Ovary (tissue), 3 donors: ENCODE measurements around the gene PRKCD.

ENCODE experiments used
- EP300 ChIP-seq: sonication (generic); formaldehyde crosslinking; IDR thresholded peaks from one replicate; pipeline ENCODE4 v1.6.1; 2017; ENCODE audit warnings: antibody characterized with exemption
- POLR2A ChIP-seq: fragments of 450-650 bp; IDR thresholded peaks from one replicate; pipeline ENCODE4 v1.6.1; 2017; ENCODE audit warnings: antibody characterized with exemption, mild to moderate bottlenecking, moderate library complexity
- TF ChIP-seq, protein P1 (sequence below), 3 donors: fragments of 450-650 bp in 2 of 3; fragments of 200-600 bp in 1 of 3; IDR thresholded peaks; one replicate each; pipeline versions ENCODE4 v1.5.1 to v1.8.0; 2016 to 2022; ENCODE audit warnings: antibody characterized with exemption in 3 of 3, mild to moderate bottlenecking in 1 of 3
- donor health status: DM: no; HTN: no; CAD: no.

DNA sequence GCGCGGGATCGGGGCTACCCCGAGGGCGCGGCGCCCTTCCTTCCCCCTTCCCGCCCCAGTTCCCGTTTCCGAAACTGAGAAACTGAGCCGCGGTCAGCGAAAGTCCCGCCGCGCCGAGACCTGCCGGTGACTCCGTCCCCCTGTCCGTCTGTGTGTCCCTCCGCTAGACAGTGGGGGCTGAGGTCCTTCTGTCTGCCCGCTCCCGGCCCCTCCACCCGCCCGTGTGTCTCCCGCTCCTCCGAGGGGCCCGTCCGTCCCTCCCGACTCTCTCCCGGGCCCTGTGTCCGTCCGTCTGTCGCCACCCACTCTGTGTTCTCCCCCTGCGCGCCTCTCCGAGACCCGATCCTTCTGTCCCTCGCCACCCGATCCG, 426 bp downstream of the PRKCD start:
- TF ChIP-seq, protein P1, sequence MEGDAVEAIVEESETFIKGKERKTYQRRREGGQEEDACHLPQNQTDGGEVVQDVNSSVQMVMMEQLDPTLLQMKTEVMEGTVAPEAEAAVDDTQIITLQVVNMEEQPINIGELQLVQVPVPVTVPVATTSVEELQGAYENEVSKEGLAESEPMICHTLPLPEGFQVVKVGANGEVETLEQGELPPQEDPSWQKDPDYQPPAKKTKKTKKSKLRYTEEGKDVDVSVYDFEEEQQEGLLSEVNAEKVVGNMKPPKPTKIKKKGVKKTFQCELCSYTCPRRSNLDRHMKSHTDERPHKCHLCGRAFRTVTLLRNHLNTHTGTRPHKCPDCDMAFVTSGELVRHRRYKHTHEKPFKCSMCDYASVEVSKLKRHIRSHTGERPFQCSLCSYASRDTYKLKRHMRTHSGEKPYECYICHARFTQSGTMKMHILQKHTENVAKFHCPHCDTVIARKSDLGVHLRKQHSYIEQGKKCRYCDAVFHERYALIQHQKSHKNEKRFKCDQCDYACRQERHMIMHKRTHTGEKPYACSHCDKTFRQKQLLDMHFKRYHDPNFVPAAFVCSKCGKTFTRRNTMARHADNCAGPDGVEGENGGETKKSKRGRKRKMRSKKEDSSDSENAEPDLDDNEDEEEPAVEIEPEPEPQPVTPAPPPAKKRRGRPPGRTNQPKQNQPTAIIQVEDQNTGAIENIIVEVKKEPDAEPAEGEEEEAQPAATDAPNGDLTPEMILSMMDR (IDR thresholded peaks at IDR 0.05) = no peak
- TF ChIP-seq EP300 (no peak), POLR2A (no peak)
